ENCODE results near the gene TPSB2. TPM values are rescaled to one million over a fixed set of nuclear protein-coding genes. Genes with fewer than 3 reads are reported as not detected.
"Not testable (repeated sequence)": the region's sequence is repeated elsewhere in the genome, so short reads cannot be mapped to it uniquely, and the experiment has no call there.

The TPSB2 gene
- total RNA-seq, 1 donor from 2014 or later = 215 TPM

- no peak for DNase-seq (ENCODE audit: low spot score)
Measured at GRCh38 chr16:1261131-1261892, 31.3 kb upstream of the TPSB2 start.

GRCh38 chr16:1260101-1260680, 30.2 kb upstream of the TPSB2 start:
- DNase-seq (ENCODE audit: low spot score) = no peak

- DNase-seq (ENCODE audit: low spot score) = no peak
Measured at GRCh38 chr16:1259760-1260068, 29.7 kb upstream of the TPSB2 start.

DNA sequence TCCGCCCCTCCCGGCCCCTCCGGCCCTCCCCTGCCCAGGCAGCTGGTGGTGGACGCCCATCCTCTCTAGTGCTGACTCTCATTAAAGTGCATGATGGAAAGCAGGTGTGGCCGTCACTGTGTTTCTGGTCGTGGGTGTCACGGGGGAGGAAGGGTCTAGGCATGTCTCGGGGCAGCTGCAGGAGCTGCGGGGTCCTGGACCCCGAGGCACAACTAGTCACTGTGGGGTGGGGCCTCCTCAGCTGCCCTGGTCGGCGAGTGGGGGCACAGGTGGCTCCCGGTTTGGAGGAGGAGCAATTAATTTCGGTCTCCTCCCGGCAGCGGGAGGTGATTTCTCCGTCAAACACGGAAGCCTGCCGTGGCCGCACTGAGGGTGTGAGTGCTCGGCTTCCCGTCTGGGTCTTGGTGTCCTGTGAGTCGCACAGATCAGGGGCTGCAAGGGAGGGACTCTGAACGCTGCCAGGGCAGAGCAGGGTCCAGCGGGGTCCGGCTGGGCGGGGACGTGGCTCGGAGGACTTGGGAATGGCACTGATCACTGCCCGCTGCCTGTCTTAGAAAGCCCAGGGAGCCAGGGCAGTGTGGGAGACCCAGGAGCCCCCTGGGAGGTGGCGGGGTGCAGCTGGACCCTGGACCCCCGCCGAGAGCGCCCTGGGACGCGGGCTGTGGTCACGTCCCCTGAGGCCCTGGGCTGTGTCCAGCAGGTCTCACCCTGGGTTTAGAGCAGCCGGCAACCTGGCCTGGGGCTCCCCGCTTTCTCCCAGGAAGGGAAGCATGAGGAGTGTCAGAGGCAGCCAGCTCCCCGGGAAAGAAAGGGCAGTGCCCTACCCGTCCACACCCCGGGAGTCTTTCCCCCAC, 29.1 kb upstream of the TPSB2 start:
- DNase-seq (ENCODE audit: low spot score) = no peak

GRCh38 chr16:1258225-1258600, 28.2 kb upstream of the TPSB2 start:
- DNase-seq (ENCODE audit: low spot score) = no peak

GRCh38 chr16:1257561-1258224, 27.7 kb upstream of the TPSB2 start:
- no peak for DNase-seq (ENCODE audit: low spot score)

GRCh38 chr16:1256874-1257322, 26.9 kb upstream of the TPSB2 start:
- no peak for DNase-seq (ENCODE audit: low spot score)

- DNase-seq (ENCODE audit: low spot score) = not testable (repeated sequence)
Measured at GRCh38 chr16:1256296-1256873, 26.4 kb upstream of the TPSB2 start.

DNA sequence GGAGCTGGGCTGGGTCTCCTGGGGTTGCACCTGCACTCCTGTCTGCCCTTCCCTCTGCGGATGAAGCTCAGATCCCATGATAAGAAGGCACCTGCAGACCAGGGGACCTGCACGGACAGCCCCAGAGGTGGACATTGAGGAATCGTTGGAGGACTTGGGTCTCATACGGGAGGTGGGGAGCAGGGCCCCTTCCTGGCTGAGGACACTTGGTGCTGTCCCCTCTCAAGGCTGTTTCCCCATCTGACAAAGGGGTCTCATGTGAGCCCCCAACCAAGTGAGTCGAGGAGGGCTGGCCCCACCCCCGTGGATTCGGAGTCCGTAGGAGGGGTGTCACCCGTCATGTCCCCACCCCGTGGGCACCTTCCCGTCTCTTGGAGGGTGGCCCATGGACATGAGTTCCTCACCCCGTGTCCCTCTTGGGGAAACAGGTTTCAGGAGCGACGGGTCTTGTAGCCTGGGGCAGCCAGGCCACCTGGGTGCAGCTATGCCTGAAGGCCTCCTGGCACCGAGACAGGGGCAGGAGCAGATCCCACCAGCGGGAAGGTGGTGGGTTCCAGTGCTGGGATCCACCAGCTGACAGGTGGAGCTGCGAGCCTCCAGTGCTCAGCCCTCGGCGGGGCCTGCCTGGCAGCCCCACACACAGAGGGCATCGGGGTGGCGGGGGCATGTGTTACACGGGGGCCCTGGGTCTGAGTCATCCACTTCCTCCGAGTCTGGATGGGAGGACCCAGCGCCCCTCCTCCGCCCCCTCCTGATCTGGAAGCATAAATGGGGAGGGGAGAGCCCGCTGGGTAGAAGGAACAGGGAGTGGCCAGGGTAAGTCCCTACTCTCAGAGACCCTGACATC, 25.5 kb upstream of the TPSB2 start, which contains the start of gene TPSD1:
Gene TPSD1 (plus strand): TSS at position 794 of the 847 bp plus-strand sequence. CDS start 212 bp downstream, outside the sequence.
- DNase-seq (ENCODE audit: low spot score) = not testable (repeated sequence)

GRCh38 chr16:1254821-1255220, 24.8 kb upstream of the TPSB2 start:
- not testable (repeated sequence) for DNase-seq (ENCODE audit: low spot score)

GRCh38 chr16:1253701-1254364, 23.8 kb upstream of the TPSB2 start:
- not testable (repeated sequence) for DNase-seq (ENCODE audit: low spot score)

DNA sequence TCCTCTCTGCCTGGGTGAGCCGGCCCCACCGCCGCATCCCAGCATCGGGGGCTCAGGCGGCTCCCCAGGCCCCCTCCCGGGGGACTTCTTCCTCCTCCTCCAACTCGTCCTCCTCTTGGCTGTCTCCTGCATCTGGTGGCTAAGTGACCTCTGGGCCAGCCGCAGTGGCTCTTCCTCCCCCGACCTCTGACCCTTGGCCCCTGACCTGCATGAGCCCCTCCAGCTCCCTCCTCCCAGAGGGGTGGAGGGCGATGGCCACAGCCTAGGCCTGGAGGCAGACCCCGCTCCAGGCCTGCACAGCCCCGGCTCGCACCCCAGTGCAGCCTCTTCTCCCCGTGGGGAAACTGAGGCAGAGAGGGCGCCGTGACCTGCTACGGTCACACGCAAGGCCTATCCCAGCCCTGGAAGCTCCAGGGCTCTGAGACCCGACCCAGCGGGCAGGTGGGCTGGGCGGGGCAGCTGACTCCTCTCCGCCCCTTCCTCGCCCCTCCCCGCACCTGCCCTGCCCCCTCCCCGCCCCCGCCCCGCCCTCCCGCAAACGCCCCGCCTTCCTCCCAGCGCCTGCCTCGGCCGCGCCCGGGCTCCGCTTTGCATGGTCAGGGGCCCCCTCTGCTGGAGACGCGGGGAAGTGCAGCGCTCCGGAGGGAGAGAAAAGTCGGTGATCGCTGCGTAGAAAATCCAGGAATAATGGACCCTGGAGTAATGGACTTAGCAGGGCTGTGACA, 19.2 kb upstream of the TPSB2 start:
- not testable (repeated sequence) for DNase-seq (ENCODE audit: low spot score)

GRCh38 chr16:1247903-1248537, 18.0 kb upstream of the TPSB2 start:
- not testable (repeated sequence) for DNase-seq (ENCODE audit: low spot score)

GRCh38 chr16:1245452-1246020, 15.6 kb upstream of the TPSB2 start:
- no peak for DNase-seq (ENCODE audit: low spot score)

GRCh38 chr16:1244881-1245280, 14.9 kb upstream of the TPSB2 start:
- DNase-seq (ENCODE audit: low spot score) = no peak

DNA sequence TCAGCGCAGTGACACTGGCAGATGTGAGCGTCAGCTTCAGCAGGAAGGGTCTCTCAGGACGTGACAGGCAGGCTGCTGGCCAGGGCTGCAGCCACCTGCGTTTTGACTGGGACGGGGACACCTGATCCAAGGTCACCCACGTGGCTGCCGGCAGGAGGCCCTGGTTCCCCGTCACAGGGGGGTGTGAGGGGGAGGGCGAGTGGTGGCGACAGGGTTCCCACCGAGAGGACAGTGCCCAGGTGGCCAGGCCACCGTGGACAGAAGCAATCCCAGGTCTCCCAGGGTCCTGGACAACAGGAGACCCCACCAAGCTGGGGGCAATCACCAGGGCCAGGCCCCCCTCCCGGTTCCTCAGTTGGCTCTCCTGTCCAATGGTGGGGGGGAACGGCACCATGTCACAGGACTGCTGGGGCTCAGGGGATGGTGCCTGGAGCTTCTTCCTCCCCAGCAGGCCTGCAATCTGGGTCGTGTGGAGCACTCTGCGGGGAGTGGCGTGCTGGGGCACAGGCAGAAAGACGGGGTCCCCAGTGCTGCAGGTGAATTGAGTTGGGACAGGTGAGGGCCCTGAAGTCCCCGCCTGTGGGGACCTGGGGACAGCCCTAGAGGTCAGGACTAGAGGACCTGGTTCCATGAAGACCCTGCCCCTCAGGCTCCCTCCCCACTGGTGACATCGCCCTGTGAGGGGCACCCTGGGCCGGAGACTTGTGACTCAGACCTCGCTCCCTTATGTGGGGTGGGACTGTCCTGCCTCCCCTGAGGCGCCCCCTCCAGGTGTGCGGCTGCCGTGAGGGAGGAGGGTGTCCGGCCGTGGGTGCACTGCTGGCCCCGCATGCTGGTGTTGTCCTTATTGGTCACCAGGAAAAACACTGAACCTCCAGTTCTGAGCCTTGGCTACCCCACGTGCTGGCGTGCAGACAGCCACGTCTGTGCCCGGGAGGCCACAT, 14.2 kb upstream of the TPSB2 start:
- DNase-seq (ENCODE audit: low spot score) = not testable (repeated sequence)

GRCh38 chr16:1243363-1243762, 13.4 kb upstream of the TPSB2 start:
- DNase-seq (ENCODE audit: low spot score) = not testable (repeated sequence)
